Spinal cord (tissue), 10 donors: ENCODE measurements around the gene TYK2. TPM values are rescaled to one million over a fixed set of nuclear protein-coding genes. Genes with fewer than 3 reads are reported as not detected.
"Not testable (repeated sequence)": the region's sequence is repeated elsewhere in the genome, so short reads cannot be mapped to it uniquely, and the experiment has no call there.

Experiments
- DNase-seq, 6 donors: peaks; one replicate each; pipeline versions ENCODE4 v3.0.0 to v3.0.0-alpha.2; 2013 to 2015; ENCODE audit warnings: low spot score in 6 of 6, low read depth in 4 of 6
- H3K27ac ChIP-seq: one replicate; pipeline ENCODE4 v1.5.1; 2013; ENCODE audit warnings: low read depth, low read length, control low read depth
- H3K27me3 ChIP-seq: one replicate; pipeline ENCODE4 v1.6.1; 2013; ENCODE audit warnings: low read length; ENCODE audit not compliant: control insufficient read depth, insufficient read depth
- H3K36me3 ChIP-seq: one replicate; pipeline ENCODE4 v1.6.1; 2013; ENCODE audit warnings: low read length; ENCODE audit not compliant: control insufficient read depth, insufficient read depth
- H3K4me1 ChIP-seq: one replicate; pipeline ENCODE4 v1.6.1; 2013; ENCODE audit warnings: low read length; ENCODE audit not compliant: control insufficient read depth, insufficient read depth
- H3K4me3 ChIP-seq: one replicate; pipeline ENCODE4 v1.5.1; 2013; ENCODE audit warnings: low read depth, low read length, control low read depth
- H3K9me3 ChIP-seq: one replicate; pipeline ENCODE4 v1.6.1; 2013; ENCODE audit warnings: low read length; ENCODE audit not compliant: control insufficient read depth, insufficient read depth
- WGBS: methylation state at CpG from one replicate; pipeline ENCODE4 v1.1.5; 2013; ENCODE audit warnings: missing lambda C conversion rate; ENCODE audit not compliant: insufficient coverage; 5-methylcytosine and 5-hydroxymethylcytosine counted together
- polyA plus RNA-seq, 2 donors: library from polyadenylated mRNA; unstranded; fragments of 120-200 nt; gene quantifications; one replicate each; pipeline ENCODE4 v1.2.1, GENCODE V29; 2013; ENCODE audit not compliant: insufficient read length in 2 of 2
- total RNA-seq, 2 donors: library from RNA; depleted of rRNA in 1 of 2; stranded (reverse); fragments of 120-200 nt in 1 of 2; fragments of >200 nt in 1 of 2; gene quantifications; one replicate each; pipeline versions ENCODE4 v1.2.3 to v1.2.4, GENCODE V29; 2013 to 2014
- donor health status: healthy.

TYK2 gene
- total and polyA plus RNA-seq, 4 donors = 44.5 to 153 (median 101) TPM

GRCh38 chr19:10379880-10380312, 476 bp downstream of the TYK2 start:
- no peaks in the 10 kb centered on the region for H3K9me3 ChIP-seq
- peaks cover 23% of the 10 kb centered on the region for H3K36me3 ChIP-seq
- peak overlapping the region; percentile 68 for H3K4me3 ChIP-seq
- WGBS = 3% methylated on average over 7 of the region's 10 CpGs
- H3K4me1 ChIP-seq = peaks cover 11% of the 10 kb centered on the region
- no peaks in the 10 kb centered on the region for H3K27me3 ChIP-seq
- peak overlapping the region; percentile 78 for H3K27ac ChIP-seq
- peak in 1 of 6 donors; percentile 5 for DNase-seq

- DNase-seq = peak in 1 of 6 donors; percentile 0
- no peak overlapping the region for H3K4me3 ChIP-seq
- WGBS = 99% methylated on average over 7 of the region's 8 CpGs
- H3K27ac ChIP-seq = no peak overlapping the region
- peaks cover 35% of the 10 kb centered on the region for H3K36me3 ChIP-seq
- H3K4me1 ChIP-seq = peaks cover 11% of the 10 kb centered on the region
- H3K27me3 ChIP-seq = no peaks in the 10 kb centered on the region
- no peaks in the 10 kb centered on the region for H3K9me3 ChIP-seq
Measured at GRCh38 chr19:10378124-10378523, 2.2 kb downstream of the TYK2 start.

DNA sequence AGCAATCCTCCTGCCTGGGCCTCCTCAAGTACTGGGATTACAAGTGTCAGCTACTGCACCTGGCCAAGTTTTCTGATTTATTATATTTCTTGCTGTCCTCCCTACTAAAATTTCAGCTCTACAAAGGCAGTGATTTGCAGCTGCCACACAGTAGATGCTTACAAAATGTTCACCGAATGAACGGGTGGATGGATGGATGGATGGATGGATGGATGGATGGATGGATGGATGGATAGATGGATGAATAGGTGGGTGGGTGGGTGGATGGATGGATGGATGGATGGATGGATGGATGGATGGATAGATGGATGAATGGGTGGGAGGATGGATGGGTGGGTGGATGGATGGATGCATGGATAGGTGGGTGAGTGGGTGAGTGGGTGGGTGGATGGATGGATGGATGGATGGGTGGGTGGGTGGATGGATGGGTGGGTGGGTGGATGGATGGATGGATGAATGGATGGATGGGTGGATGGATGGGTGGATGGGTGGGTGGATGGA, 3.2 kb downstream of the TYK2 start:
- not testable (repeated sequence) for H3K9me3 ChIP-seq, H3K27me3 ChIP-seq, DNase-seq, H3K4me3 ChIP-seq, H3K27ac ChIP-seq
- H3K36me3 ChIP-seq = peaks cover 40% of the 10 kb centered on the region
- 95% methylated on average over 2 of the region's 2 CpGs for WGBS
- H3K4me1 ChIP-seq = peaks cover 11% of the 10 kb centered on the region

DNA sequence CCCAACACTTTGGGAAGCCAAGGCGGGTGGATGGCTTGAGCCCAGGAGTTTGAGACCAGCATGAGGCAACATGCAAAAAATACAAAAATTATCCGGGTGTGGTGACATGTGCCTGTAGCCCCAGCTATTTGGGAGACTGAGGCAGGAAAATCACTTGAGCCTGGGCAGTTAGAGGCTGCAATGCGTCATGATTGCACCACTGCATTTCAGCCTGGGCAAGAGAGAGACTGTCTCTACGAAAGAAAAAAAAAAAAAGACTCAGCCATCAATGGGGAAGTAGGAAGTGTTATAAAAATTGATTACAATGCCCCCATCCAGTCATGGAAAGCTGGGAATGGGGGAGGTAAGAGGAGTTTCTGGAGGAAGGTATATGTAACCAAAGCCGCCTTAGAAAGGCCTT, 5.4 kb downstream of the TYK2 start:
- DNase-seq = no peak
- no peak overlapping the region for H3K4me3 ChIP-seq
- WGBS = 93% methylated on average over 4 of the region's 5 CpGs
- H3K27me3 ChIP-seq = no peaks in the 10 kb centered on the region
- H3K36me3 ChIP-seq = peaks cover 58% of the 10 kb centered on the region
- peaks cover 6% of the 10 kb centered on the region for H3K4me1 ChIP-seq
- H3K27ac ChIP-seq = no peak overlapping the region
- no peaks in the 10 kb centered on the region for H3K9me3 ChIP-seq

GRCh38 chr19:10372690-10373089, 7.7 kb downstream of the TYK2 start:
- WGBS = no CpG with 5 or more reads among the region's 3 CpGs
- no peaks in the 10 kb centered on the region for H3K4me1 ChIP-seq
- no peaks in the 10 kb centered on the region for H3K27me3 ChIP-seq
- no peak overlapping the region for H3K4me3 ChIP-seq
- H3K27ac ChIP-seq = no peak overlapping the region
- H3K9me3 ChIP-seq = no peaks in the 10 kb centered on the region
- no peak for DNase-seq
- H3K36me3 ChIP-seq = peaks cover 70% of the 10 kb centered on the region

- no peaks in the 10 kb centered on the region for H3K9me3 ChIP-seq
- H3K4me1 ChIP-seq = no peaks in the 10 kb centered on the region
- no peak overlapping the region for H3K4me3 ChIP-seq
- no peaks in the 10 kb centered on the region for H3K27me3 ChIP-seq
- H3K27ac ChIP-seq = no peak overlapping the region
- peaks cover 81% of the 10 kb centered on the region for H3K36me3 ChIP-seq
- WGBS = 96% methylated on average over 13 of the region's 15 CpGs
- no peak for DNase-seq
Measured at GRCh38 chr19:10368101-10368803, 12.1 kb downstream of the TYK2 start.

DNA sequence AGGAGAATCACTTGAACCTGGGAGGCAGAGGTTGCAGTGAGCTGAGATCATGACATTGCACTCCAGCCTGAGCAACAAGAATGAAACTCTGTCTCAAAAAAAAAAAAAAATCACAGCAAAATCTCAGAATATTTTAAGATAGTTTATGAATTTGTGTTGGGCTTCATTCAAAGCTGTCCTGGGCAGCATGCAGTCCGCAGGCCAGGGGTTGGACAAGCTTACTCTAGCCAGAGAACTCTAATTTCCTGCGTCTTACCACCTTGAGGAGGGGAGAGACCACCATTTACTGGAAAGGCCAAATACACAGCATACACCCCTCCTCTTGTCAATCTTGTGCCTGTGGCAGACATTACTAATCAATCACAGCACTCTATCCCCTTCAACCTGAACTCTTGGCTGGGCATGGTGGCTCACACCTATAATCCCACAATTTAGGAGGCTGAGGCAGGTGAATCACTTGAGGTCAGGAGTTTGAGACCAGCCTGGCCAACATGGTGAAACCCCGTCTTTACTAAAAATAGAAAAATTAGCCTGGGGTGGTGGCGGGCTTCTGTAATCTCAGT, 13.3 kb downstream of the TYK2 start:
- peaks cover 85% of the 10 kb centered on the region for H3K36me3 ChIP-seq

DNA sequence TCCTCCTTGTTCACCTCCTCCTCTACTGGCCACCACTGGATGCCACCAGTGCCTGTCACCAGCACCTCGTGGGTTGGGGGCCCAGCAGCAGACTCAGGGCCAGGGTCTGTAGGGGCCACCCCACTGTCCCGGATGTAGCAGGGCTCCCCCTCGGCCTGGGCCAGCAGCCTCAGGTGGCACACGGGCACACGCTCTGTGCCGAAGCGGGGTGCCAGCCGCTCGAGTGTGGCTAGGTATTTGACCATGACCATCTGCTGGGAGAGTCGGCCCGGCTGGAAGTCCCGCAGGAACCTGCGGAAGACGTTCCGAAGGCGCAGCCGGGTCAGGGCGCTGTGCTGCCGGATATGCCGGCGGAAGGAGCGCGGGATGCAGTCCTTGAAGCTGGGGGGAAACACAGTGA, 14.9 kb downstream of the TYK2 start:
- H3K4me3 ChIP-seq = no peak overlapping the region
- 97% methylated on average over 23 of the region's 23 CpGs for WGBS

More for the DNA sequence above, 13.3 kb downstream of the TYK2 start:
- H3K9me3 ChIP-seq, H3K4me1 ChIP-seq, H3K27me3 ChIP-seq, DNase-seq, H3K27ac ChIP-seq, H3K4me3 ChIP-seq: not testable (repeated sequence)
- WGBS = 100% methylated on average over 2 of the region's 4 CpGs

DNA sequence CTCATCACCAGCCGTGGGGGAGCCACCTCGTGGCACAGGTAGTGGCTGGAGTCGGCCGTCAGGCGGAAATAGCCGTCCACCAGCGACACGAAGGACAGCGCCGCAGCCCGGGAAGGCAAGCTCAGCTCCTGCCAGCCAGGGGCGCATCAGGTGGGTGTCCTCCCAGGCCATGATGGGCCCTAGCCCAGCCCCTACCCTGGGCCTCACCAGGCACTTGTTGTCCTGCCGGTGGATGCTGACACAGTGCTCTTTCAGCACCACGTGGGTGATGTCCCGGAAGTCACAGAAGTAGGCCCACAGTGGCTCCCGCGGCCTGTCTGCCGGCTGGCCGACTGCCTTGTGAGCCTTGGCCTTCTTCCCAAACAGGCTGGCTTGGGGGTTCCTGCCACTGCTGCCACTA, 15.7 kb downstream of the TYK2 start:
- WGBS = 85% methylated on average over 19 of the region's 19 CpGs

More for the DNA sequence above, 14.9 kb downstream of the TYK2 start:
- DNase-seq = no peak
- H3K4me1 ChIP-seq = no peaks in the 10 kb centered on the region
- peaks cover 89% of the 10 kb centered on the region for H3K36me3 ChIP-seq
- H3K9me3 ChIP-seq = no peaks in the 10 kb centered on the region
- no peak overlapping the region for H3K27ac ChIP-seq
- H3K27me3 ChIP-seq = no peaks in the 10 kb centered on the region

DNA sequence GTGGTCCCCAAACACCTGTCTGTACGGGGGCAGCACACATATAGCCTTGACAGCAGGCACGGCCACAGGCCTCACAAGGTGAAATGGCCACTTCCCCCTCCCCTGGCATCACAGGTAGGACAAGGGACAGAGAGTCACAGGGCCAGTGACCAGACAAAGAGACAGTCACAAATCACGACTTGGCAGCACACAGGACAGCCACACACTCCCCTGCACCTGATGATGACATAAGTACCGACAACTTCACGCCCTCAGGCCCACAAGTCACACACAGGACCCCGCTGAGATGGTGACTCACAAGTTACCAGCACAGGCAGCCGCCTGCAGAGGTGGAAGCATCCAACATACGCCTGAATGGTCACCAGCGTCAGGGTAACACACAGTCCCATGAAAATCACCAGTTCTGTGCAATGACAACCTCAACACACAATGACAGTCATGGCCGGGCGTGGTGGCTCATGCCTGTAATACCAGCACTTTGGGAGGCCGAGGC, 16.5 kb downstream of the TYK2 start:
- H3K4me3 ChIP-seq = no peak overlapping the region
- no peak for DNase-seq
- H3K9me3 ChIP-seq = no peaks in the 10 kb centered on the region
- H3K4me1 ChIP-seq = no peaks in the 10 kb centered on the region
- WGBS = 95% methylated on average over 10 of the region's 12 CpGs
- no peak overlapping the region for H3K27ac ChIP-seq
- H3K27me3 ChIP-seq = no peaks in the 10 kb centered on the region
- peaks cover 90% of the 10 kb centered on the region for H3K36me3 ChIP-seq

More for the DNA sequence above, 15.7 kb downstream of the TYK2 start:
- peaks cover 90% of the 10 kb centered on the region for H3K36me3 ChIP-seq
- no peak for DNase-seq
- H3K9me3 ChIP-seq = no peaks in the 10 kb centered on the region
- no peak overlapping the region for H3K27ac ChIP-seq
- no peak overlapping the region for H3K4me3 ChIP-seq
- H3K27me3 ChIP-seq = no peaks in the 10 kb centered on the region
- no peaks in the 10 kb centered on the region for H3K4me1 ChIP-seq
